Gastroesophageal sphincter (tissue), 4 donors: Measurements from ENCODE around the gene LIMA1. TPM values are rescaled to one million over a fixed set of nuclear protein-coding genes. Genes with fewer than 3 reads are reported as not detected.
A peak's percentile ranks its signal among the peaks of the same experiment; 100 is the strongest.
"Not testable (repeated sequence)": the region's sequence is repeated elsewhere in the genome, so short reads cannot be mapped to it uniquely, and the experiment has no call there.

Experiments
- ATAC-seq: fragments of 150-250 bp; one replicate; pipeline ENCODE4 v1.9.1; 2016; ENCODE audit warnings: mild to moderate bottlenecking, moderate library complexity
- H3K27ac ChIP-seq, 4 donors: fragments of 200-600 bp; sonication (generic) in 3 of 4; 1 replicate in 3 of 4; 2 replicates in 1 of 4; pipeline ENCODE4 v1.5.1; 2016 to 2019
- H3K27me3 ChIP-seq: fragments of 200-600 bp; sonication (generic); one replicate; pipeline ENCODE4 v1.5.1; 2019
- H3K36me3 ChIP-seq, 2 donors: fragments of 200-600 bp; sonication (generic); one replicate each; pipeline ENCODE4 v1.5.1; 2019; ENCODE audit warnings: control low read depth in 1 of 2
- H3K4me1 ChIP-seq, 3 donors: fragments of 200-600 bp; sonication (generic); 1 replicate in 2 of 3; 2 replicates in 1 of 3; pipeline ENCODE4 v1.5.1; 2016 to 2019; ENCODE audit warnings: control low read depth in 2 of 3
- H3K4me3 ChIP-seq, 2 donors: fragments of 200-600 bp; sonication (generic); one replicate each; pipeline ENCODE4 v1.5.1; 2019; ENCODE audit warnings: mild to moderate bottlenecking in 1 of 2, moderate library complexity in 1 of 2
- H3K9me3 ChIP-seq, 3 donors: fragments of 200-600 bp; sonication (generic); one replicate each; pipeline ENCODE4 v1.5.1; 2017 to 2019; ENCODE audit warnings: control low read depth in 2 of 3
- EP300 ChIP-seq: sonication (generic); formaldehyde crosslinking; IDR thresholded peaks from one replicate; pipeline ENCODE4 v1.6.1; 2017; ENCODE audit warnings: antibody characterized with exemption, mild to moderate bottlenecking
- POLR2A ChIP-seq, 2 donors: fragments of 450-650 bp; IDR thresholded peaks; one replicate each; pipeline ENCODE4 v1.6.1; 2017; ENCODE audit warnings: antibody characterized with exemption in 2 of 2, mild to moderate bottlenecking in 2 of 2, moderate library complexity in 1 of 2
- POLR2AphosphoS5 ChIP-seq: sonication (generic); formaldehyde crosslinking; IDR thresholded peaks from one replicate; pipeline ENCODE4 v1.6.1; 2017; ENCODE audit warnings: antibody characterized with exemption
- WGBS, 2 donors: methylation state at CpG; one replicate each; pipeline ENCODE4 v1.1.5; 2018; ENCODE audit warnings: low coverage in 1 of 2; 5-methylcytosine and 5-hydroxymethylcytosine counted together
- total RNA-seq, 4 donors: library from RNA; depleted of rRNA; stranded (reverse); fragments of >200 nt; gene quantifications; one replicate each; pipeline ENCODE4 v1.1.0, GENCODE V29; 2016
- TF ChIP-seq, protein P1 (sequence below), 4 experiments: fragments of 200-600 bp in 2 of 4; fragments of 450-650 bp in 2 of 4; sonication (generic) in 1 of 4; IDR thresholded peaks; one replicate each; pipeline ENCODE4 v1.5.1; 2017 to 2019; ENCODE audit warnings: antibody characterized with exemption in 4 of 4, mild to moderate bottlenecking in 2 of 4, moderate library complexity in 2 of 4

The LIMA1 gene
- total RNA-seq, 4 donors from 2014 or later = 27.6 to 91.3 (median 64.6) TPM

GRCh38 chr12:50322206-50322605, 38.9 kb upstream of the LIMA1 start:
- Histone ChIP-seq H3K4me1 (peaks cover 0 to 16% (median 0%) of the 10 kb centered on the region in 3 donors), H3K9me3 (no peaks in the 10 kb centered on the region), H3K4me3 (no peak overlapping the region), H3K36me3 (no peaks in the 10 kb centered on the region), H3K27ac (no peak overlapping the region), H3K27me3 (no peaks in the 10 kb centered on the region)
- TF ChIP-seq POLR2AphosphoS5 = no peak
- TF ChIP-seq, protein P1, sequence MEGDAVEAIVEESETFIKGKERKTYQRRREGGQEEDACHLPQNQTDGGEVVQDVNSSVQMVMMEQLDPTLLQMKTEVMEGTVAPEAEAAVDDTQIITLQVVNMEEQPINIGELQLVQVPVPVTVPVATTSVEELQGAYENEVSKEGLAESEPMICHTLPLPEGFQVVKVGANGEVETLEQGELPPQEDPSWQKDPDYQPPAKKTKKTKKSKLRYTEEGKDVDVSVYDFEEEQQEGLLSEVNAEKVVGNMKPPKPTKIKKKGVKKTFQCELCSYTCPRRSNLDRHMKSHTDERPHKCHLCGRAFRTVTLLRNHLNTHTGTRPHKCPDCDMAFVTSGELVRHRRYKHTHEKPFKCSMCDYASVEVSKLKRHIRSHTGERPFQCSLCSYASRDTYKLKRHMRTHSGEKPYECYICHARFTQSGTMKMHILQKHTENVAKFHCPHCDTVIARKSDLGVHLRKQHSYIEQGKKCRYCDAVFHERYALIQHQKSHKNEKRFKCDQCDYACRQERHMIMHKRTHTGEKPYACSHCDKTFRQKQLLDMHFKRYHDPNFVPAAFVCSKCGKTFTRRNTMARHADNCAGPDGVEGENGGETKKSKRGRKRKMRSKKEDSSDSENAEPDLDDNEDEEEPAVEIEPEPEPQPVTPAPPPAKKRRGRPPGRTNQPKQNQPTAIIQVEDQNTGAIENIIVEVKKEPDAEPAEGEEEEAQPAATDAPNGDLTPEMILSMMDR (IDR thresholded peaks at IDR 0.05) = no peak
- no peak for TF ChIP-seq EP300
- TF ChIP-seq POLR2A (IDR thresholded peaks at IDR 0.05) = no peak
- no peak for ATAC-seq
- 93 to 100% methylated on average over 1 to 3 of the region's 3 CpGs for WGBS, 2 donors

GRCh38 chr12:50317203-50317602, 33.9 kb upstream of the LIMA1 start:
- WGBS, 2 donors = 89 to 100% methylated on average over 1 of the region's 1 CpG
- TF ChIP-seq, protein P1 (IDR thresholded peaks at IDR 0.05) = no peak
- TF ChIP-seq POLR2A (IDR thresholded peaks at IDR 0.05) (no peak), EP300 (no peak), POLR2AphosphoS5 (no peak)
- H3K27ac ChIP-seq = no peak overlapping the region
- peaks cover 0 to 5% (median 0%) of the 10 kb centered on the region in 3 donors for H3K4me1 ChIP-seq
- no peak overlapping the region for H3K4me3 ChIP-seq
- no peaks in the 10 kb centered on the region for H3K9me3 ChIP-seq
- H3K27me3 ChIP-seq = no peaks in the 10 kb centered on the region
- no peaks in the 10 kb centered on the region for H3K36me3 ChIP-seq
- ATAC-seq = no peak

DNA sequence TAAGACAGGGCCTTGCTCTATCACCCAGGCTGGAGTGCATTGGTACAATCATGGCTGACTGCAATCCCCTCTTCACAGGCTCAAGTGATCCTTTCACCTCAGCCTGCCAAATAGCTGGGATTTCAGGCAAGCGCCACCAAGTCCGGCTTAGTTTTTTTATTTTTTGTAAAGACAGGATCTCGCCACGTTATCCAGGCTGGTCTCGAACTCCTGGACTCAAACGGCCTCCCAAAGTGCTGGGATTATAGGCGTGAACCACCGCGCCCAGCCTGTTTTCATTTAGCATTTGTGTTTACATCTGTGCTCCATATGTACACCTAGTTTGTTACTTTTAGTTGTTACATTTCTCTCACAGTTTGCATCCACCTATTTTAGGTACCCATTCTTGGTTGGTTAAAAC, 32.5 kb upstream of the LIMA1 start:
- Histone ChIP-seq H3K27me3 (no peaks in the 10 kb centered on the region), H3K4me3 (no peak overlapping the region), H3K9me3 (no peaks in the 10 kb centered on the region), H3K36me3 (no peaks in the 10 kb centered on the region), H3K4me1 (peaks cover 0 to 5% (median 0%) of the 10 kb centered on the region in 3 donors), H3K27ac (no peak overlapping the region)
- TF ChIP-seq POLR2AphosphoS5 = no peak
- no peak for TF ChIP-seq POLR2A (IDR thresholded peaks at IDR 0.05)
- TF ChIP-seq EP300 = no peak
- TF ChIP-seq, protein P1 (IDR thresholded peaks at IDR 0.05) = no peak
- ATAC-seq = no peak
- WGBS, 2 donors = 80 to 94% methylated on average over 1 to 9 of the region's 9 CpGs

GRCh38 chr12:50314636-50315312, 31.5 kb upstream of the LIMA1 start:
- H3K9me3 ChIP-seq = no peaks in the 10 kb centered on the region
- no peaks in the 10 kb centered on the region for H3K27me3 ChIP-seq
- 57 to 58% methylated on average over 4 to 7 of the region's 7 CpGs for WGBS, 2 donors
- TF ChIP-seq POLR2A (IDR thresholded peaks at IDR 0.05) (no peak), POLR2AphosphoS5 (no peak), EP300 (no peak)
- TF ChIP-seq, protein P1 (IDR thresholded peaks at IDR 0.05) = peak in 3 of 4 experiments; percentile 43 to 61 (median 56)
- H3K36me3 ChIP-seq = no peaks in the 10 kb centered on the region
- H3K4me3 ChIP-seq = no peak overlapping the region
- peaks cover 0 to 5% (median 0%) of the 10 kb centered on the region in 3 donors for H3K4me1 ChIP-seq
- no peak for ATAC-seq
- H3K27ac ChIP-seq = no peak overlapping the region

GRCh38 chr12:50313971-50314370, 30.7 kb upstream of the LIMA1 start:
- not testable (repeated sequence) for H3K4me3 ChIP-seq, H3K27me3 ChIP-seq, ATAC-seq, H3K9me3 ChIP-seq, H3K36me3 ChIP-seq, H3K27ac ChIP-seq, H3K4me1 ChIP-seq
- WGBS, 2 donors = 83 to 97% methylated on average over 3 to 4 of the region's 8 CpGs
